ENCODE results near the gene TGFA. TPM values are rescaled to one million over a fixed set of nuclear protein-coding genes. Genes with fewer than 3 reads are reported as not detected.

TGFA gene
- total and polyA plus RNA-seq, 2 experiments from 2014 or later: 1.4 to 6.5 TPM

GRCh38 chr2:70490381-70490780 lies 63.2 kb downstream of the TGFA start:
- Histone ChIP-seq H3K27ac (ENCODE audit: low read depth) (no peak overlapping the region), H3K4me1 (ENCODE audit: insufficient read depth) (no peaks in the 10 kb centered on the region), H3K79me2 (replicated peaks; ENCODE audit: insufficient read depth) (no peaks in the 10 kb centered on the region), H3K4me3 (no peak overlapping the region), H2AFZ (no peak overlapping the region), H3K36me3 (ENCODE audit: insufficient read depth) (no peaks in the 10 kb centered on the region), H3F3A (replicated peaks; ENCODE audit: low read depth) (no peaks in the 10 kb centered on the region), H3K4me2 (no peak overlapping the region), H3K9me2 (ENCODE audit: insufficient read depth) (no peaks in the 10 kb centered on the region), H3K27me3 (ENCODE audit: insufficient read depth) (no peaks in the 10 kb centered on the region), H4K20me1 (replicated peaks; ENCODE audit: insufficient read depth) (no peaks in the 10 kb centered on the region)
- no peak overlapping the region for H3K27ac Mint-ChIP-seq
- peaks cover 9% of the 10 kb centered on the region for H3K4me1 Mint-ChIP-seq
- H3K4me3 Mint-ChIP-seq: no peak overlapping the region
- H3K36me3 Mint-ChIP-seq (ENCODE audit: low read depth): no peaks in the 10 kb centered on the region
- no peaks in the 10 kb centered on the region for H3K9me3 Mint-ChIP-seq
- H3K27me3 Mint-ChIP-seq (ENCODE audit: insufficient read depth, low read depth, poor library complexity): peaks cover 2% of the 10 kb centered on the region
- TF ChIP-seq JUNB (IDR thresholded peaks at IDR 0.05; ENCODE audit: unreplicated experiment): no peak
- no peak for ATAC-seq
- DNase-seq (ENCODE audit: low spot score): no peak

DNA sequence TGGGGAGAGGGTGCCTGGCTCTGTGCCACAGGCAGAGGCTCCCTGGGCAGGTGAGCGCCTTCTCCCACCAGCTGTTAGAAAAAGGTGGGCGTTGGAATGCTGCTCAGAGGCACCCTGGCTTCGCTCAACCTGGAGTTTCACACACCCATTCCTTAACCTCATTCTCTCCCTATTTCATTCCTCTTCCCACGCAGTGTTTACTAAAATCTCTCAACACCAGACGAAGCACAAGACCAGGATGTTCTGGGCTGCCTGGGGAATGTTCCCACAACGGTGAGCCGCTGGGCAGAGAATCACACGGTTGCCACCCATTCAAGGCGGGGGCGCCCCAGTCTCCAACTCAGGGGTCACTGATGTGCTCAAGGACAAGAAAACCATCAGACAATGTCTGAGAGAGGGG lies 64.5 kb downstream of the TGFA start:
- Histone ChIP-seq H3K4me2 (no peak overlapping the region; the same call in 1 of the 2 replicates), H3K4me3 (no peak overlapping the region), H3K4me1 (ENCODE audit: insufficient read depth) (no peaks in the 10 kb centered on the region), H3F3A (replicated peaks; ENCODE audit: low read depth) (no peaks in the 10 kb centered on the region), H3K36me3 (ENCODE audit: insufficient read depth) (no peaks in the 10 kb centered on the region), H3K27ac (ENCODE audit: low read depth) (no peak overlapping the region), H3K27me3 (ENCODE audit: insufficient read depth) (no peaks in the 10 kb centered on the region), H3K79me2 (replicated peaks; ENCODE audit: insufficient read depth) (no peaks in the 10 kb centered on the region), H3K9me2 (ENCODE audit: insufficient read depth) (no peaks in the 10 kb centered on the region), H4K20me1 (replicated peaks; ENCODE audit: insufficient read depth) (no peaks in the 10 kb centered on the region), H2AFZ (no peak overlapping the region)
- DNase-seq (ENCODE audit: low spot score) (no peak), ATAC-seq (peak; percentile 65)
- TF ChIP-seq, protein P1, sequence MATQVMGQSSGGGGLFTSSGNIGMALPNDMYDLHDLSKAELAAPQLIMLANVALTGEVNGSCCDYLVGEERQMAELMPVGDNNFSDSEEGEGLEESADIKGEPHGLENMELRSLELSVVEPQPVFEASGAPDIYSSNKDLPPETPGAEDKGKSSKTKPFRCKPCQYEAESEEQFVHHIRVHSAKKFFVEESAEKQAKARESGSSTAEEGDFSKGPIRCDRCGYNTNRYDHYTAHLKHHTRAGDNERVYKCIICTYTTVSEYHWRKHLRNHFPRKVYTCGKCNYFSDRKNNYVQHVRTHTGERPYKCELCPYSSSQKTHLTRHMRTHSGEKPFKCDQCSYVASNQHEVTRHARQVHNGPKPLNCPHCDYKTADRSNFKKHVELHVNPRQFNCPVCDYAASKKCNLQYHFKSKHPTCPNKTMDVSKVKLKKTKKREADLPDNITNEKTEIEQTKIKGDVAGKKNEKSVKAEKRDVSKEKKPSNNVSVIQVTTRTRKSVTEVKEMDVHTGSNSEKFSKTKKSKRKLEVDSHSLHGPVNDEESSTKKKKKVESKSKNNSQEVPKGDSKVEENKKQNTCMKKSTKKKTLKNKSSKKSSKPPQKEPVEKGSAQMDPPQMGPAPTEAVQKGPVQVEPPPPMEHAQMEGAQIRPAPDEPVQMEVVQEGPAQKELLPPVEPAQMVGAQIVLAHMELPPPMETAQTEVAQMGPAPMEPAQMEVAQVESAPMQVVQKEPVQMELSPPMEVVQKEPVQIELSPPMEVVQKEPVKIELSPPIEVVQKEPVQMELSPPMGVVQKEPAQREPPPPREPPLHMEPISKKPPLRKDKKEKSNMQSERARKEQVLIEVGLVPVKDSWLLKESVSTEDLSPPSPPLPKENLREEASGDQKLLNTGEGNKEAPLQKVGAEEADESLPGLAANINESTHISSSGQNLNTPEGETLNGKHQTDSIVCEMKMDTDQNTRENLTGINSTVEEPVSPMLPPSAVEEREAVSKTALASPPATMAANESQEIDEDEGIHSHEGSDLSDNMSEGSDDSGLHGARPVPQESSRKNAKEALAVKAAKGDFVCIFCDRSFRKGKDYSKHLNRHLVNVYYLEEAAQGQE (IDR thresholded peaks at IDR 0.05; ENCODE audit: unreplicated experiment): no peak
- Mint-ChIP-seq H3K9me3 (no peaks in the 10 kb centered on the region), H3K27me3 (ENCODE audit: insufficient read depth, low read depth, poor library complexity) (peaks cover 5% of the 10 kb centered on the region), H3K27ac (no peak overlapping the region), H3K4me3 (no peak overlapping the region), H3K36me3 (ENCODE audit: low read depth) (no peaks in the 10 kb centered on the region), H3K4me1 (peaks cover 9% of the 10 kb centered on the region)

DNA sequence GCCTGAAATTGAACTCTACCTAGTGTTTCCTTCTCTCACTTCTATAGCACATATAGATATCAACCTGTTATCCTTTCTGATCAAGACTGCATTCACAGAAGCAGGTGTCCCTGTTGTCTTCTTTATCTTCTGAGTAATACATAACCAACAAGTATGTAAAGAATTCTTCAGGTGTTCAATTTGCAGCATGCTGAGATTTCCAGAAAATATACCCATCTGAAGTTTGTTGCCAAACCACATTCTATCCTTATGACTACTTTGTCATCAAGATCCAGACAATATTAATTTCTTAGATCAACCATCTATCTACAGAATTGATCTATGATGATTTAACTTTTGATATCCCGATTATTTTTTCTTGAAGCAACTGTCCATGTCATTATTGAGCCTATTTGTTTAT lies 69.5 kb downstream of the TGFA start:
- no peaks in the 10 kb centered on the region for H3K9me2 ChIP-seq (ENCODE audit: insufficient read depth)
- Mint-ChIP-seq H3K27me3 (ENCODE audit: insufficient read depth, low read depth, poor library complexity) (peaks cover 8% of the 10 kb centered on the region), H3K27ac (no peak overlapping the region), H3K4me3 (no peak overlapping the region), H3K4me1 (peaks cover 1% of the 10 kb centered on the region), H3K36me3 (ENCODE audit: low read depth) (no peaks in the 10 kb centered on the region), H3K9me3 (no peaks in the 10 kb centered on the region)
- no peaks in the 10 kb centered on the region for H3K4me1 ChIP-seq (ENCODE audit: insufficient read depth)
- no peaks in the 10 kb centered on the region for H3K36me3 ChIP-seq (ENCODE audit: insufficient read depth)
- H3K4me3 ChIP-seq: no peak overlapping the region
- no peaks in the 10 kb centered on the region for H4K20me1 ChIP-seq (replicated peaks; ENCODE audit: insufficient read depth)
- H2AFZ ChIP-seq: no peak overlapping the region
- DNase-seq (ENCODE audit: low spot score) (no peak), ATAC-seq (no peak)
- H3K27ac ChIP-seq (ENCODE audit: low read depth): no peak overlapping the region
- H3K79me2 ChIP-seq (replicated peaks; ENCODE audit: insufficient read depth): no peaks in the 10 kb centered on the region
- H3K4me2 ChIP-seq: no peak overlapping the region
- H3F3A ChIP-seq (replicated peaks; ENCODE audit: low read depth): no peaks in the 10 kb centered on the region
- no peaks in the 10 kb centered on the region for H3K27me3 ChIP-seq (ENCODE audit: insufficient read depth)
- TF ChIP-seq ZNF331 (CRISPR knock-in tag; IDR thresholded peaks at IDR 0.05; ENCODE audit: low read depth) (no peak), EZH2 (IDR thresholded peaks at IDR 0.05; ENCODE audit: low read depth, unreplicated experiment) (no peak), ZNF114 (CRISPR knock-in tag; IDR thresholded peaks at IDR 0.05) (no peak), CREB1 (CRISPR knock-in tag; IDR thresholded peaks at IDR 0.05; ENCODE audit: low read depth) (no peak), POLR2AphosphoS5 (IDR thresholded peaks at IDR 0.05; ENCODE audit: low read depth) (no peak)
- TF ChIP-seq, protein P2, sequence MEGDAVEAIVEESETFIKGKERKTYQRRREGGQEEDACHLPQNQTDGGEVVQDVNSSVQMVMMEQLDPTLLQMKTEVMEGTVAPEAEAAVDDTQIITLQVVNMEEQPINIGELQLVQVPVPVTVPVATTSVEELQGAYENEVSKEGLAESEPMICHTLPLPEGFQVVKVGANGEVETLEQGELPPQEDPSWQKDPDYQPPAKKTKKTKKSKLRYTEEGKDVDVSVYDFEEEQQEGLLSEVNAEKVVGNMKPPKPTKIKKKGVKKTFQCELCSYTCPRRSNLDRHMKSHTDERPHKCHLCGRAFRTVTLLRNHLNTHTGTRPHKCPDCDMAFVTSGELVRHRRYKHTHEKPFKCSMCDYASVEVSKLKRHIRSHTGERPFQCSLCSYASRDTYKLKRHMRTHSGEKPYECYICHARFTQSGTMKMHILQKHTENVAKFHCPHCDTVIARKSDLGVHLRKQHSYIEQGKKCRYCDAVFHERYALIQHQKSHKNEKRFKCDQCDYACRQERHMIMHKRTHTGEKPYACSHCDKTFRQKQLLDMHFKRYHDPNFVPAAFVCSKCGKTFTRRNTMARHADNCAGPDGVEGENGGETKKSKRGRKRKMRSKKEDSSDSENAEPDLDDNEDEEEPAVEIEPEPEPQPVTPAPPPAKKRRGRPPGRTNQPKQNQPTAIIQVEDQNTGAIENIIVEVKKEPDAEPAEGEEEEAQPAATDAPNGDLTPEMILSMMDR (conservative IDR thresholded peaks at IDR 0.05; ENCODE audit: low read depth in 2 of 2): no peak
